Lung microvascular endothelial cell (primary cell): ENCODE measurements around the gene PRKCZ. TPM values are rescaled to one million over a fixed set of nuclear protein-coding genes. Genes with fewer than 3 reads are reported as not detected.

Experiments
- DNase-seq, 2 donors: peaks; one replicate each; pipeline versions ENCODE4 v3.0.0 to v3.0.0-alpha.2; 2010; ENCODE audit warnings: low read depth in 2 of 2
- total RNA-seq: library from RNA; depleted of rRNA; stranded (reverse); fragments of >200 nt; gene quantifications from 2 replicates; pipeline ENCODE4 v1.2.1, GENCODE V29; 2014

PRKCZ gene
- 14.2 and 29.8 TPM in 2 replicates for total RNA-seq

DNA sequence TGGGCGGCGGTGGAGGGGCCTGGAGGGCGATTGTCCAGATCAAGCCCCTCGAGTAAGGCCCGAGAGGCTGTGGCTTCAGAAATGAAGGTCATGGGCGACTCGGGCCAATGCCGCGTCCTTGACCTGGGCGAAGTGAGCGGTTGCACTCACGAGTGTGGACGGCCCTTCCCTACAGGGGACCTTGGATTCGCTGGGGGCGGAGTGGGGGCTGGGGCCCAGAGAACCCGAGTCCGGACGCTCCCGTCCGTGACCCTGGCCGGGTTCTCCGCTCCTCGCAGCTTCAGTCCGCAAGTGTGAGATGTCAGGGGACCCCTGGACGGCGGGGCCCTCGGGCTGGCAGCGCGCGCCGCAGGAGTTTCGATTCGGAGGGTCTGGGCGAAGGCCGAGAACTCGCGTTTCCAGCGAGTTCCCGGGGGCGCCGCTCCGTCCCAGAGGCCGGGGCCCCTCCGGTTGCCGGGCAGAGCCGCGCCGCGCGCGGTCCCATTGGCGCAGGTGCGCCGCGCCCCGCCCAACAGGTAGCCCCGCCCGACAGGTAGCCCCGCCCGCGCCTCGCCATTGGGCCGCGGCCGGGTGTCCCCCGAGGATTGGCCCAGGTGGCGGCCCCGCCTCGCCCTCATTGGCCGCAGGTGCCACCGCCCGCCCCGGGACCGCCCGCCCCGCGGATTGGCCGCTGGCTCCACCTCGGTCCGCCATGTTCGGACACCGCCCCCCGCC lies at the start of gene PRKCZ:
PRKCZ (plus strand) TSS at position 694 of the 714 bp plus-strand sequence. CDS start 220 bp downstream, outside the sequence.
- peak in 1 of 2 donors; percentile 91 for DNase-seq

DNA sequence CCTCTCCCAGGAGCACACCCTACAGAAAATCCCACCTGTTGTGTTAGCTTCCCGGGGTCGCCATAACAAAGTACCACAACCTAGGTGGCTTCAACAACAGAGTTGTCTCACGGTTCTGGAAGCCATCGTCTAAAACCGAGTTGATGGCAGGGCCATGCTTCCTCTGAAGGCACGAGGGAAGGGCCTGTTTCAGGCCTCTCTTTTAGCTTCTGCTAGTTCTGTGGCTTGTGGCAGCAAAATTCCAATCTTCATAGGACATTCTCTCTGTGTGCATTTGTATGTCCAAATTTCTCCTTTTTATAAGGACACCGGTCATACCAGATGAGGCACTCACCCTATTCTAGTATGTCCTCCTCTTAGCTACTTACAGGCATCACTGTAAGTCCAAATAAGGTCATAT lies 49.8 kb upstream of the PRKCZ start:
- DNase-seq = no peak

GRCh38 chr1:2000850-2001249 lies 49.4 kb upstream of the PRKCZ start:
- no peak for DNase-seq

DNA sequence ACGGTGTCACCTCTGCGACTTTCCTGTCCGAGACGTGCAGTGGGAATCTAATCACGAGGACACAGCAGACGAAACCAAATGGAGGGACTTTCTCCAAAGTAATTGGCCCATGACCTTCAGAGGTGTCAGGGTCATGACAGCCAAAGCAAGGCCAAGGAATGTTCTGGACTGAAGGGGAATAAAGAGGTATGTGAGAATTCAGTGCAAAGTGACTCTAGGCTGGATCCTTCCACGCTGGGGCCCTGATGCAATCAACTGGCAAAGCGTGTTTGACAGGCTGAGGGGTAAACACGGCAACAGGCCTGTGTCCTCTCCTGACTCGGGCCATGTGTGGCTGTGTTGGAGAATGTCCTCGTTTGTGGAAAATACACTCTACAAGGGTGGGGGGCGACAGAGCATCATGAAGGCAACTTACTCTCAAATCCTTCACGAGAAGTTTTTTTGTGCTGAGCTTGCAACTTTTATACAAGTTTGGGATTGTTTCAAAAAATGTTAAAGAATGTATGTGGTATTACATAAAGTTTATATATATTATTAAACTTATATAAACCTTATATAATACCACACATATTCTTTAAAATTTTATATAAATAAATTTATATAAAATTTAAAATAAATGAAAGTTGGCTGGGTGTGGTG lies 48.3 kb upstream of the PRKCZ start:
- no peak for DNase-seq

DNA sequence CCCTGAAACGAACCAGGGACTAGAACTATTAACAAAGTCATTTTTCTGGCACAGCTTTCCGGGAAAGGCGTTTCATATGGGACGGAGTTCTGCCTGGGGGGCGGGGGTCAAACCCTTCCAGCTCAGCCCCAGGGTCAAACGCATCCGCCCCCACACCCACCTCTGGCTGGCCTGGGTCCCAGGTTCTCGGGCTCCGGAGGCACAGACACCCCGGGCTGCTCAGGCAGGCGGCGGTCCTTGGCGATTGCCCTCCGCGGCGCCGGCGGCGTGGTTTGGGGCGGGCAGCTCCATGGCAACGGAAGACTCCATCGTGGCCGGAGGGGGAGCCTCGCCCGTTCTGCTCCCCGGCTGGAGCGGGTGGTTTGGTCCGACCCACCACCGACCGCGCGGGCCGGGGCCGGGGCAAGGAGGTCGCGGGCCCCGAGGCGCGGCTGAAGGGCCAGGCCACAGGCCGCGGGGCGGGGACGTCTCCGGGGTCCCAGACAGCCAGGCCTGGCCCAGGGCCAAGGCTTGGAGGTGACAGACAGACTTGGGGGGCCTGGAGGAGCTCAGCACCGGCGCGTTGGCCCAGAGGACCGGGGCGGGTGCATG lies 46.6 kb upstream of the PRKCZ start, which contains the start of gene CFAP74:
CFAP74 (minus strand) TSS at position 246 of the 591 bp plus-strand sequence. CDS start 12,830 bp downstream, outside the sequence.
- peak; percentile 12 to 68 for DNase-seq

DNA sequence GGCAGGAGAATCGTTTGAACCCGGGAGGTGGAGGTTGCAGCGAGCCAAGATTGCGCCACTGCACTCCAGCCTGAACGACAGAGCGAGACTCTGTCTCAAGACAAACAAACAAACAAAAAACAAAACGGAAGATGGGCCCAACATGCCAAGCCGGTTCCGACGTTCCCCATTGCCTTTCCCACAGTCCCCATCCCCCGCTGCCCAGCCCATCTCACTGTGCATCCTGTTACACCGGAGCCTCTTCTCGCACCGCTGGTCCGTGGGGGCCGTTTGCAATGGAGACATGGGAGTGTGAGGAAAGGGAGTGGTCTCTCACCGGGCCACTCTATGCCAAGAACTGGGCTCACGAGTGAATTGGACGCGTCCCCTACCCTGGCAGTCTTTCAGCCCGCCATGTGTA lies 45.4 kb upstream of the PRKCZ start:
- no peak for DNase-seq

GRCh38 chr1:2009101-2010053 lies 40.8 kb upstream of the PRKCZ start:
- DNase-seq = no peak

GRCh38 chr1:2014181-2014580 lies 36.0 kb upstream of the PRKCZ start:
- DNase-seq = no peak

GRCh38 chr1:2014741-2015735 lies 35.2 kb upstream of the PRKCZ start:
- peak; percentile 17 to 56 for DNase-seq

DNA sequence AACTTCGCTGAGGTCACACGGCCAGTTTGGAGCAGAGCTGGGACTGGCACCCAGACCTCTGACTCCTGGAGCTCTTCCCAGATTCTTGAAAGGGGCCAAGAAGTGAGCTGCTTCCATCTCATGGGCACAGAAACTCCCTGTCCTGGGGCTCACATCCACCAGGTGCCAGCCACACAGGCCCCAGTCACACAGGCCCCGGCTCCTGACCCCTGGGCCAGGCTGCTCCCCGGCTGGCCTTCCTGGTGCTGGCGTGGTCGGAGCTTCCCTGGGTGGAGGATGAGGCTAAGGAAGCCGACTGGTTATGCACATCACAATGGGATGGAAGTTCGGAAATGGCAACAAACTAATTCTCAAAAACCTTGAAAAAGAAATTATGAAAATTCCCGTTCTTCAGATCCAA lies 34.1 kb upstream of the PRKCZ start:
- DNase-seq = no peak

DNA sequence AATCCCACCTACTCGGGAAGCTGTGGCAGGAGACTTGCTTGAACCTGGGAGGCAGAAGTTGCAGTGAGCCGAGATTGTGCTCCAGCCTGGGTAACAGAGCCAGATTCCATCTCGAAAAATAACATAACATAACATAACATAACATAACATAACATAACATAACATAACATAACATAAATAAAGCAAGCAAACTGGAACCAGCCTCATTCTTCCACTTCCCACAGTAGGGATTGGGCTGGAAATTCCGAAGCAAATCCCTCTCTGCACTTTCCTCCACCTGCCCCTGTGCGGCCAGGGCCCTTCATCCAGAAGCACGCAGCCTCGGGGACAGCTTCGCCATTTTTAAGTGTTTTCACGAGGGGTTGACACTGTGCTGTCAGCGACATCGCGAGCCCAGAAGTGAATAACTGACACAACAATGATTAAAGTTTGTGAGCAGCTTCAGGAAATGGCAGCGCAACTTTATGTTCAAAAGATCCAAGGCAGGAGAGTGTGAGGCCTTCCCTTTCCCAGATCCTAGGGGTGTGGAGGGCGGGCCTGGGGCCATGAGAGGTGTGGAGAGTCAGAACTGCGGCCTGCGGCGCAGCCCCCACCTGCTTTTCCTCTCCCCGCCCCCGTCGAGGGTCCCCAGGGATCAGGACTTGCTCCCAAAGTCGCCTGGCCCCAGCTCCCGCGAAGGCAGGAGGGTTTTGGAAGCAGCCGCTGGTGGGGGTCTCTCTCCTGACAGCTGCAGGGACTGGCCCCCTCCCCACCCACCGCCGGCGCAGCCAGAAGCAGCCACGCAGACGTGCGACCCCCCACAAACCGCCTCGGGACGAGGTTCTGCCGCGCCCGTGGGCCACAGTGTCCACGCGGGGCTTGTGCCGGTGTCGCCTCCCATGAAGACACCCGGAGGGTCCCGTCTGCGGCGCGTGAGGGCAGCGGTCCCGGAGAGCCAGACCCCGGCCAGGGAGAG lies 31.7 kb upstream of the PRKCZ start:
- no peak for DNase-seq

- DNase-seq = peak in 1 of 2 donors; percentile 39
Observed at GRCh38 chr1:2019172-2019543, 31.1 kb upstream of the PRKCZ start, which contains the start of gene GABRD. GABRD (plus strand) TSS chr1:2019345; CDS start chr1:2019424, 79 bp downstream.

- DNase-seq = peak in 1 of 2 donors; percentile 37
Observed at GRCh38 chr1:2019571-2020309, 30.5 kb upstream of the PRKCZ start.

DNA sequence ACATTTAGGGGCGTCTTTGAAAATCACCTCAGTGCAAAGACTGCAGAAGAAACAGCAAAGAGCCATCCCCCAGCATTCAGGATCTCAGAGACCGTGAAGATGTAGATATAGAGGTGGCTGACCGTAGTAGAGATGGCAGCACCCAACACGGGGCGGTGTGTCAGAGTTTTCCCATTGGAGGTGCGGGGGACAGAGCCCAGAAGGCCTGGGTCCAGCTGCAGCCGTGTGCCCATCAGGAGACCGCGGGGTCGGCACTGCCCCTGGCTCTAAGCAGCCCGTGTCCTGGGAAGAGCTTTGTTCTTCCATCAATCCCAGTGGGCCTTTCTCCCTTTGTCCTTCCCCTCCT lies 29.9 kb upstream of the PRKCZ start:
- DNase-seq = no peak

- DNase-seq = no peak
Observed at GRCh38 chr1:2021550-2021949, 28.7 kb upstream of the PRKCZ start.

GRCh38 chr1:2022063-2022770 lies 28.0 kb upstream of the PRKCZ start:
- no peak for DNase-seq

DNA sequence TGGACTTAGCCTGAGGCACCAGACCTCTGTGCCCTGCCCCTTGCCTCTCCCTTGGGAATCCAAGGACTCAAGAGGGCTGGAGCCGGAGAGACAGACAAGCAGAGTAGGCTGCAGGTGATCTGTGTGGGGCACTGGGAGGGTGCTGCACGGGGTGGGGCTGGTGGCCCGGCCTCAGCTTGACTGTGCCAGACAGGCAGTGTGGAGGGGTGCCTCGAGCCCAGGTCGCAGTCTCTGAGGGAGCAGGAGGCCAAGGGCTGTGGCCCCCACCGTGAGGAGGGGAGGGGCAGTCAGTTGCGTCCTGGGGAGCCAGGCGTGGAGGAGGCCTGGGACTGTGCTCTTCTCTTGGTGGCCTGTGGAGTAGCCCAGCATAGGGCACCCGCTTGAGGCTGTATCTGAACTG lies 27.0 kb upstream of the PRKCZ start:
- DNase-seq = no peak

DNA sequence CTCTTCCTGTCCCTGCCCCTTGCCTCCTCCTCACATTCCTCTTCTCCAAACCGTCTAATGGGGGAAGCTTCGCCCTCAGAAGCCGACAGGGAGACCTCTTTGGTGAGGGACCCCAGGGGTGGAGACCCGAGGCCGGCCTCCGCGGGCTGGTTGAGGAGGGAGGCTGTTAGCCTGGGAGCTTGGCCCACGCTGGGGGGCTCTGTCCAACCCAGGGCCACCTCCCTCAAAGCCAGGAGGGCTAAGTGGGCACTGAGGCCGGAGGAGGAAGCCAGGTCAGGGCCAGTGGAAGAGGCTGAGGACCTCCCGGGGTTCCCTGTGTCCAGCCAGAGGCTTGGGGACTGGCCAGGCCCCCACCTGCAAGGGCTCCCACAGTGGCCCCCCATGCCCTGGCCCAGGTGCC lies 25.8 kb upstream of the PRKCZ start:
- DNase-seq = no peak
